Measurements from ENCODE around the gene SIRPA. TPM values are rescaled to one million over a fixed set of nuclear protein-coding genes. Genes with fewer than 3 reads are reported as not detected.
A peak's percentile ranks its signal among the peaks of the same experiment; 100 is the strongest.

The SIRPA gene
- total and polyA plus RNA-seq, 12 donors: 9.7 to 45.8 (median 24.8) TPM

GRCh38 chr20:1882026-1882425 lies 13.2 kb upstream of the SIRPA start:
- Histone ChIP-seq H3K36me3 (no peaks in the 10 kb centered on the region), H3K27me3 (peaks cover 0 to 11% (median 0%) of the 10 kb centered on the region in 7 donors), H3K27ac (no peak overlapping the region), H3K4me3 (no peak overlapping the region), H3K4me1 (peaks cover 0 to 36% (median 12%) of the 10 kb centered on the region in 9 donors), H3K9me3 (no peaks in the 10 kb centered on the region)
- no peak for DNase-seq
- no peak for ATAC-seq
- intact Hi-C loops (cut with DNase I): loop anchor here in 2 of 10 donors (10.0 kb wide), 1 partner anchor 77 kb away; no protein-coding TSS in a partner anchor
- WGBS, 2 donors: 81 to 84% methylated on average over 8 of the region's 8 CpGs
- no peak for TF ChIP-seq CTCF (IDR thresholded peaks at IDR 0.05)

- no peak overlapping the region for H3K27ac ChIP-seq
- H3K36me3 ChIP-seq: no peaks in the 10 kb centered on the region
- DNase-seq (no peak), ATAC-seq (peak in 1 of 8 donors; percentile 22)
- H3K4me1 ChIP-seq: peaks cover 0 to 46% (median 12%) of the 10 kb centered on the region in 9 donors
- no peak overlapping the region for H3K4me3 ChIP-seq
- TF ChIP-seq CTCF (IDR thresholded peaks at IDR 0.05): no peak
- intact Hi-C loops (cut with DNase I): loop anchor here in 2 of 10 donors (10.0 kb wide), 1 partner anchor 79 kb away; no protein-coding TSS in a partner anchor
- H3K27me3 ChIP-seq: peaks cover 0 to 6% (median 0%) of the 10 kb centered on the region in 7 donors
- 44 to 48% methylated on average over 9 of the region's 9 CpGs for WGBS, 2 donors
- H3K9me3 ChIP-seq: no peaks in the 10 kb centered on the region
These were observed 11.2 kb upstream of the SIRPA start for GRCh38 chr20:1883986-1884385.

GRCh38 chr20:1885254-1885653 lies 10.0 kb upstream of the SIRPA start:
- 86% methylated on average over 4 of the region's 4 CpGs for WGBS, 2 donors
- intact Hi-C loops (cut with DNase I): loop anchor here in 3 of 10 donors (5.0 to 10.0 kb wide), 2 partner anchors 80 to 83 kb away; no protein-coding TSS in a partner anchor
- H3K27me3 ChIP-seq: peaks cover 0 to 6% (median 0%) of the 10 kb centered on the region in 7 donors
- no peak for ATAC-seq
- peaks cover 0 to 58% (median 12%) of the 10 kb centered on the region in 9 donors for H3K4me1 ChIP-seq
- no peaks in the 10 kb centered on the region for H3K36me3 ChIP-seq
- H3K9me3 ChIP-seq: no peaks in the 10 kb centered on the region
- no peak for DNase-seq
- H3K4me3 ChIP-seq: no peak overlapping the region
- no peak for TF ChIP-seq CTCF (IDR thresholded peaks at IDR 0.05)
- no peak overlapping the region for H3K27ac ChIP-seq

GRCh38 chr20:1885940-1886693 lies 9.1 kb upstream of the SIRPA start:
- Histone ChIP-seq H3K27ac (no peak overlapping the region), H3K4me1 (peaks cover 0 to 53% (median 9%) of the 10 kb centered on the region in 9 donors), H3K4me3 (no peak overlapping the region), H3K36me3 (no peaks in the 10 kb centered on the region), H3K9me3 (no peaks in the 10 kb centered on the region), H3K27me3 (peaks cover 0 to 6% (median 0%) of the 10 kb centered on the region in 7 donors)
- ATAC-seq (no peak), DNase-seq (no peak)
- intact Hi-C loops (cut with DNase I): loop anchor here in 3 of 10 donors (5.0 to 10.0 kb wide), 2 partner anchors 81 to 84 kb away; no protein-coding TSS in a partner anchor
- 69 to 76% methylated on average over 9 of the region's 9 CpGs for WGBS, 2 donors
- TF ChIP-seq CTCF (IDR thresholded peaks at IDR 0.05): no peak
